PC-9 (cell line): ENCODE results near the gene NCR3LG1. TPM values are rescaled to one million over a fixed set of nuclear protein-coding genes. Genes with fewer than 3 reads are reported as not detected.

Experiments used
- BruUV-seq: library from RNA; stranded (reverse); fragments of 400-500 nt; replicated peaks from 2 replicates; lab custom pipeline; 2021; lab: Mats Ljungman, UMichigan
- CTCF ChIA-PET: fragments of 300-600 bp; sonication (Branson Sonifier 250); formaldehyde crosslinking; loops from one replicate; lab custom pipeline; 2022; ENCODE audit warnings: antibody characterized with exemption; lab: Charles Lee
- POLR2A ChIA-PET: fragments of 300-600 bp; sonication (Branson Sonifier 250); formaldehyde crosslinking; loops from one replicate; lab custom pipeline; 2022; ENCODE audit warnings: antibody characterized with exemption; ENCODE audit not compliant: unreplicated experiment; lab: Charles Lee
- DNase-seq, 2 experiments: peaks; one replicate each; pipeline versions ENCODE4 v3.0.0 to v3.0.0-alpha.2; 2015 to 2022; ENCODE audit warnings: mixed read lengths in 1 of 2
- H2AFZ ChIP-seq: fragments of 200-600 bp; sonication (generic); 2 replicates; pipeline ENCODE4 v1.8.1; 2017; ENCODE audit warnings: antibody characterized with exemption
- H3F3A ChIP-seq: fragments of 200-600 bp; sonication (generic); 2 replicates; pipeline ENCODE4 v1.8.1; 2017; ENCODE audit warnings: antibody characterized with exemption, mild to moderate bottlenecking, low read depth; ENCODE audit not compliant: insufficient read depth
- H3K27ac ChIP-seq: fragments of 200-600 bp; sonication (generic); 2 replicates; pipeline ENCODE4 v1.6.1; 2016; ENCODE audit warnings: mixed run types
- H3K27me3 ChIP-seq: fragments of 200-600 bp; sonication (generic); 2 replicates; pipeline ENCODE4 v1.6.1; 2016; ENCODE audit warnings: low read depth, mixed run types; ENCODE audit not compliant: insufficient read depth
- H3K36me3 ChIP-seq: fragments of 200-600 bp; sonication (generic); 2 replicates; pipeline ENCODE4 v1.6.1; 2016; ENCODE audit warnings: low read depth, mixed run types
- H3K4me1 ChIP-seq: fragments of 200-600 bp; sonication (generic); replicated peaks from 2 replicates; pipeline ENCODE4 v1.6.1; 2016; ENCODE audit warnings: mixed run types; ENCODE audit not compliant: insufficient read depth
- H3K4me2 ChIP-seq: fragments of 200-600 bp; sonication (generic); 2 replicates; pipeline ENCODE4 v1.6.1; 2017; ENCODE audit warnings: mixed run types
- H3K4me3 ChIP-seq: fragments of 200-600 bp; sonication (generic); 2 replicates; pipeline ENCODE4 v1.6.1; 2016; ENCODE audit warnings: mixed run types
- H3K79me2 ChIP-seq: fragments of 200-600 bp; sonication (generic); 2 replicates; pipeline ENCODE4 v1.6.1; 2017; ENCODE audit warnings: low read depth, mixed run types
- H3K9me2 ChIP-seq: fragments of 200-600 bp; sonication (generic); 2 replicates; pipeline ENCODE4 v1.8.1; 2017; ENCODE audit warnings: mild to moderate bottlenecking; ENCODE audit not compliant: insufficient read depth
- H3K9me3 ChIP-seq: fragments of 200-600 bp; sonication (generic); 2 replicates; pipeline ENCODE4 v1.8.1; 2016; ENCODE audit warnings: low read depth; ENCODE audit not compliant: insufficient read depth
- H4K20me1 ChIP-seq: fragments of 200-600 bp; sonication (generic); 2 replicates; pipeline ENCODE4 v1.8.1; 2017; ENCODE audit not compliant: insufficient read depth
- CTCF ChIP-seq: fragments of 200-600 bp; sonication (generic); conservative IDR thresholded peaks from 2 replicates; pipeline ENCODE4 v1.6.1; 2017; ENCODE audit warnings: mixed run types, antibody characterized with exemption, mild to moderate bottlenecking, moderate library complexity
- EZH2 ChIP-seq: fragments of 200-600 bp; sonication (generic); IDR thresholded peaks from 2 replicates; pipeline ENCODE4 v1.8.0; 2017; ENCODE audit warnings: antibody characterized with exemption, low read depth
- intact Hi-C: fragments of 100-400 bp; cut with micrococcal nuclease; formaldehyde crosslinking; loops from one replicate; pipeline ENCODE4 v1.10.0; 2022; ENCODE audit not compliant: unreplicated experiment
- total RNA-seq: library from RNA; stranded (reverse); gene quantifications from 2 replicates; pipeline ENCODE4 v1.2.3, GENCODE V29; 2021

Gene NCR3LG1
- total RNA-seq, 1 experiment from 2014 or later: 0.33 TPM

GRCh38 chr11:17407575-17407974, 56.0 kb downstream of the NCR3LG1 start:
- ChIA-PET CTCF (no interaction called here), POLR2A (no interaction called here)
- no TSS peak for BruUV-seq
- H3K27ac ChIP-seq: no peak overlapping the region
- intact Hi-C loops: no loop called here
- H3K36me3 ChIP-seq: no peaks in the 10 kb centered on the region
- TF ChIP-seq EZH2 (no peak), CTCF (no peak)
- H3K4me3 ChIP-seq: no peak overlapping the region
- no peak overlapping the region for H2AFZ ChIP-seq
- DNase-seq: no peak
- peaks cover 31% of the 10 kb centered on the region; the same call in 1 of the 2 replicates for H3K27me3 ChIP-seq
- no peaks in the 10 kb centered on the region for H3F3A ChIP-seq
- no peak overlapping the region for H3K4me2 ChIP-seq
- no peaks in the 10 kb centered on the region for H3K9me3 ChIP-seq
- H3K9me2 ChIP-seq: no peaks in the 10 kb centered on the region
- H3K79me2 ChIP-seq: no peaks in the 10 kb centered on the region
- no peaks in the 10 kb centered on the region for H4K20me1 ChIP-seq
- peaks cover 5% of the 10 kb centered on the region for H3K4me1 ChIP-seq

GRCh38 chr11:17408026-17408425, 56.4 kb downstream of the NCR3LG1 start:
- Histone ChIP-seq H4K20me1 (no peaks in the 10 kb centered on the region), H3K9me3 (no peaks in the 10 kb centered on the region), H3K4me1 (peaks cover 5% of the 10 kb centered on the region), H2AFZ (no peak overlapping the region), H3K36me3 (no peaks in the 10 kb centered on the region), H3K27ac (no peak overlapping the region), H3F3A (no peaks in the 10 kb centered on the region), H3K4me2 (no peak overlapping the region), H3K79me2 (no peaks in the 10 kb centered on the region), H3K27me3 (peaks cover 36% of the 10 kb centered on the region; the same call in 1 of the 2 replicates), H3K9me2 (no peaks in the 10 kb centered on the region), H3K4me3 (no peak overlapping the region)
- DNase-seq: no peak
- intact Hi-C loops: no loop called here
- no peak for TF ChIP-seq CTCF
- TF ChIP-seq EZH2: no peak
- ChIA-PET CTCF (interaction anchor here (0.7 kb wide), 1 partner anchor 1354 kb away, joined by 4 read pairs; no protein-coding TSS in a partner anchor), POLR2A (no interaction called here)
- BruUV-seq: no TSS peak

GRCh38 chr11:17408641-17409040, 57.0 kb downstream of the NCR3LG1 start:
- Histone ChIP-seq H3K4me1 (peaks cover 5% of the 10 kb centered on the region), H3F3A (no peaks in the 10 kb centered on the region), H3K4me3 (no peak overlapping the region), H3K27me3 (peaks cover 42% of the 10 kb centered on the region; the same call in 1 of the 2 replicates), H3K36me3 (no peaks in the 10 kb centered on the region), H3K4me2 (no peak overlapping the region), H2AFZ (no peak overlapping the region), H3K79me2 (no peaks in the 10 kb centered on the region), H3K9me2 (no peaks in the 10 kb centered on the region), H3K9me3 (no peaks in the 10 kb centered on the region), H4K20me1 (no peaks in the 10 kb centered on the region), H3K27ac (no peak overlapping the region)
- DNase-seq: no peak
- CTCF ChIA-PET: interaction anchor here (0.7 kb wide), 1 partner anchor 1353 kb away, joined by 4 read pairs; no protein-coding TSS in a partner anchor
- BruUV-seq: no TSS peak
- intact Hi-C loops: no loop called here
- TF ChIP-seq EZH2 (no peak), CTCF (no peak)
- POLR2A ChIA-PET: no interaction called here
